ENCODE measurements around the gene OASL. TPM values are rescaled to one million over a fixed set of nuclear protein-coding genes. Genes with fewer than 3 reads are reported as not detected.

The OASL gene
- total RNA-seq, 6 experiments from 2014 or later = not detected

DNA sequence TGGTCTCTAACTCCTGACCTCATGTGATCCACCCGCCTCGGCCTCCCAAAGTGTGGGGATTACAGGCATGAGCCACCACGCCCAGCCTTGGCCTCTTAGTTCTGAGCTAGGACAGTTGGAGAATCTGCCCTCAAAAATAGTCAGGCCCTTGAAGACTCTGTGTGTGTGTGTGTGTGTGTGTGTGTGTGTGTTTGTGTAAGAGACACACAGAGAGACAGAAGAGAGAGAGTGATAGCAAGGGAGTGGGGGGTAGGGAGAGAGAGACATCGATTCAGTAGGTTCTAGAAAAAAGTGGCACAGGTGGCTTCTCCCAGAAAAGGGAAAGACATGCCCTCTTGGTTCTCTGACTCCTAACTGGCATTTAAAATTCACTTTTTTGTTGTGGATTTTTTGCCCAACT, 55.3 kb downstream of the OASL start:
- H3K4me1 Mint-ChIP-seq (ENCODE audit: low read depth) = no peaks in the 10 kb centered on the region
- no peak overlapping the region for H3K27ac Mint-ChIP-seq

GRCh38 chr12:120982659-120983058, 56.4 kb downstream of the OASL start:
- no peak for DNase-seq
- TF ChIP-seq CTCF (IDR thresholded peaks at IDR 0.05) = no peak
- no peak overlapping the region for H3K4me3 Mint-ChIP-seq
- H3K27me3 Mint-ChIP-seq (ENCODE audit: insufficient read depth) = peaks cover 4% of the 10 kb centered on the region
- H3K27ac Mint-ChIP-seq = no peak overlapping the region
- H3K9me3 Mint-ChIP-seq = no peaks in the 10 kb centered on the region
- H3K4me1 Mint-ChIP-seq (ENCODE audit: low read depth) = no peaks in the 10 kb centered on the region
- H3K36me3 Mint-ChIP-seq (ENCODE audit: low read depth) = no peaks in the 10 kb centered on the region

More for the DNA sequence above, 55.3 kb downstream of the OASL start:
- H3K9me3 Mint-ChIP-seq = no peaks in the 10 kb centered on the region
- no peaks in the 10 kb centered on the region for H3K36me3 Mint-ChIP-seq (ENCODE audit: low read depth)
- no peak for TF ChIP-seq CTCF (IDR thresholded peaks at IDR 0.05)
- peaks cover 3% of the 10 kb centered on the region for H3K27me3 Mint-ChIP-seq (ENCODE audit: insufficient read depth)
- no peak overlapping the region for H3K4me3 Mint-ChIP-seq
- no peak for DNase-seq

DNA sequence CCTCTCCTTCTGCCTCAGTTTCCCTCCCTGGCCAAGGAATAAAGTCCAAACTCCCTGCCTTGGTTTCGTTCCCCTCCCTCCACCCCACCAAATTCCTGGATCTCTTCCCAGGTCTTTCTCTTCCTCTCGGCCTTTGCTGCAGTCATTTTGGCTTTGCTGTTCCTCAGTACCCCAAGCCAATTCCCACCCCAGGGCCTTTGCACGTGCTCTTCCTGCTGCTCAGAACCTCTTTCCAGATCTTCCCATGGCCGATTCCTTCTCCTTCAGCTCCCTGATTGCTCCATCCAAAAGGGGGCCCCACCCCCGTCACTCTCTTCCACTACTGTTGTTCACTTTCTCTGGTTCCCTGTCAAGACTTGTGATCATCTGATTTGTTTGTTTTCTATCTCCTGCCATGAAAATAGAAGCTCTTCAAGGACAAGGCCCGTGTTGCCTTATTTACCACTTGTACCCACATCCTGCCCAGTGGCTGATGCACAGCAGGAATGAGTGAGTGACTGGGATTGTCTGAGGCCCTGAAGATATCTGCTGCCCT, 57.6 kb downstream of the OASL start:
- TF ChIP-seq CTCF (IDR thresholded peaks at IDR 0.05) = no peak
- DNase-seq = no peak
- peaks cover 4% of the 10 kb centered on the region for H3K27me3 Mint-ChIP-seq (ENCODE audit: insufficient read depth)
- H3K36me3 Mint-ChIP-seq (ENCODE audit: low read depth) = no peaks in the 10 kb centered on the region
- H3K27ac Mint-ChIP-seq = no peak overlapping the region
- H3K9me3 Mint-ChIP-seq = no peaks in the 10 kb centered on the region
- no peaks in the 10 kb centered on the region for H3K4me1 Mint-ChIP-seq (ENCODE audit: low read depth)
- H3K4me3 Mint-ChIP-seq = no peak overlapping the region

GRCh38 chr12:120980800-120981368, 58.2 kb downstream of the OASL start:
- Mint-ChIP-seq H3K4me3 (no peak overlapping the region), H3K4me1 (ENCODE audit: low read depth) (no peaks in the 10 kb centered on the region), H3K9me3 (no peaks in the 10 kb centered on the region), H3K27ac (no peak overlapping the region), H3K27me3 (ENCODE audit: insufficient read depth) (peaks cover 4% of the 10 kb centered on the region), H3K36me3 (ENCODE audit: low read depth) (no peaks in the 10 kb centered on the region)
- TF ChIP-seq CTCF (IDR thresholded peaks at IDR 0.05) = no peak
- no peak for DNase-seq

DNA sequence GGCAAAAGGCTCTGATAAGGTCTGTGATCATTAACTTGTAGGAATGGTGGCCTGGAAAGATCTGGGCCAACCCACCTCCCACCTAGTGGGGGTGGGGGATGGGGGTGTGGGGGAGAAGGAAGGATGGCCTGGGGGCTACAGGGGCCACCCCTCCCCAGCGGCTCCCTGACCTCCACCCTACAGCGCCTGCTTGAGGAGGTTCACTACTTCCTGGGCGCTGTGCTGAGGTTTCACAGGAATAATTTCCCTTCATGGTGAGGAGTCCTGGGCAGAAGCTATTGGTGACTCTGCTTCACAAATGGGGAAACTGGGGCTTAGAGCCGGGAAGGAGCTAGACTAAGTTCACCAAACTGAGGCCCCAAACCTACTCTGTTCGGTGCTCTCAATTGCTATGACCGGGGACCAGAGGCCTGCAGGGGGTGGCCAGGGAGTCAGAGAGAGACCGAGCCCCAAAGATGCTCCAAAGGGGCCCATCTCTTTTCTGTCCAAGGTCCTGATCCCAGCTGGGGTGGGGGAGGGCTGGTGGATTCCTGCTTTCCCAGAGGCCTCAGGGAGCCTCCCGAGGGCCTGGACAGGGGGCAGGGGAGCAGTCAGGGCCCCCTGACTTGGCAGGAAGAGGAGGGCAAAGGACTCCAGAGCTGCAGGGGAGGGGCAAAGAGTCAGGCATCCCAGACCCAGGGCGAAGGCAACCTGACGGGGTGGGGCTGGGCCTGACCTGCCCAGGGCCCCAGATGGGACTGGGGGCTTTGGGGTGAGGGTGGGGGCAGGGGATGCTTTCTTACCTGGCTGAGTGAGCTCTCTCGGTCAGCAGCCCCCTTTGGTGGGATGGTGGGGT, 59.0 kb downstream of the OASL start:
- H3K36me3 Mint-ChIP-seq (ENCODE audit: low read depth) = no peaks in the 10 kb centered on the region
- TF ChIP-seq CTCF (IDR thresholded peaks at IDR 0.05) = no peak
- H3K27me3 Mint-ChIP-seq (ENCODE audit: insufficient read depth) = peaks cover 4% of the 10 kb centered on the region
- H3K9me3 Mint-ChIP-seq = no peaks in the 10 kb centered on the region
- no peak for DNase-seq
- no peaks in the 10 kb centered on the region for H3K4me1 Mint-ChIP-seq (ENCODE audit: low read depth)
- H3K4me3 Mint-ChIP-seq = no peak overlapping the region
- no peak overlapping the region for H3K27ac Mint-ChIP-seq

Measured in HFFc6 (cell line).